ENCODE results near the gene NME1.

DNA sequence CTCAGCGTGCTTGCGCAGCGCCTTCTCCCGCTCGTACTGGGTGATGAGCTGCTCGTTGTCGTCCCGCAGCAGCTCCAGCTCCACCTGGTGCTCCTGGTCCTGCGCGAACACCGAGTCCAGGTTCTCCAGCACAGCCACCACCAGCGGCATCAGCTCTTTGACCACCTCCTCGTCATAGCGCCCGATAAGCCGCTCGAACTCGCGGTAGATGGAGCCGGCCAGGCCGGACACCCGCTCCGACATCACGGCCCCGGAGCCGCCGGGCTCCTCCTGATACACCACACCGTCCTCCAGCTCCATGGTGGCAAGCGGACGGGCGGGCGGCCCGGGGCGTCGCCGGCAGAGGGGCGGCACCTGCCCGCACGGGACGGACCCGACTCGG, 33.0 kb upstream of the NME1 start:
- TF ChIP-seq, protein P1, sequence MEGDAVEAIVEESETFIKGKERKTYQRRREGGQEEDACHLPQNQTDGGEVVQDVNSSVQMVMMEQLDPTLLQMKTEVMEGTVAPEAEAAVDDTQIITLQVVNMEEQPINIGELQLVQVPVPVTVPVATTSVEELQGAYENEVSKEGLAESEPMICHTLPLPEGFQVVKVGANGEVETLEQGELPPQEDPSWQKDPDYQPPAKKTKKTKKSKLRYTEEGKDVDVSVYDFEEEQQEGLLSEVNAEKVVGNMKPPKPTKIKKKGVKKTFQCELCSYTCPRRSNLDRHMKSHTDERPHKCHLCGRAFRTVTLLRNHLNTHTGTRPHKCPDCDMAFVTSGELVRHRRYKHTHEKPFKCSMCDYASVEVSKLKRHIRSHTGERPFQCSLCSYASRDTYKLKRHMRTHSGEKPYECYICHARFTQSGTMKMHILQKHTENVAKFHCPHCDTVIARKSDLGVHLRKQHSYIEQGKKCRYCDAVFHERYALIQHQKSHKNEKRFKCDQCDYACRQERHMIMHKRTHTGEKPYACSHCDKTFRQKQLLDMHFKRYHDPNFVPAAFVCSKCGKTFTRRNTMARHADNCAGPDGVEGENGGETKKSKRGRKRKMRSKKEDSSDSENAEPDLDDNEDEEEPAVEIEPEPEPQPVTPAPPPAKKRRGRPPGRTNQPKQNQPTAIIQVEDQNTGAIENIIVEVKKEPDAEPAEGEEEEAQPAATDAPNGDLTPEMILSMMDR (IDR thresholded peaks at IDR 0.05): peak in 1 of 7 experiments; percentile 4
- TF ChIP-seq POLR2A (IDR thresholded peaks at IDR 0.05): no peak
